K562 (cell line): ENCODE measurements around the gene SIGLEC6. TPM values are rescaled to one million over a fixed set of nuclear protein-coding genes. Genes with fewer than 3 reads are reported as not detected.

Experiments used
- CXXC5 ChIP-seq: fragments of 250-450 bp; sonication (Bioruptor Pico); IDR thresholded peaks from 2 replicates; pipeline ENCODE4 v1.8.0; 2022; ENCODE audit warnings: inconsistent platforms, mild to moderate bottlenecking, moderate library complexity
- ETV1 ChIP-seq: fragments of 450-650 bp; conservative IDR thresholded peaks from 2 replicates; pipeline ENCODE4 v1.6.1; 2016; ENCODE audit warnings: missing genetic modification characterization, control low read depth, low read depth, missing compliant biosample characterization
- GTF2A2 ChIP-seq: IDR thresholded peaks from 2 replicates; pipeline ENCODE4 v1.6.1; 2016; ENCODE audit warnings: mild to moderate bottlenecking, missing genetic modification characterization, missing compliant biosample characterization
- HLTF ChIP-seq: fragments of 450-650 bp; IDR thresholded peaks from 2 replicates; pipeline ENCODE4 v1.6.1; 2016
- ID3 ChIP-seq, 2 experiments: fragments of 250-450 bp in 1 of 2; fragments of 450-650 bp in 1 of 2; sonication (Bioruptor Pico) in 1 of 2; IDR thresholded peaks; 2 replicates each; pipeline versions ENCODE4 v1.6.1 to v1.8.0; 2016 to 2021; ENCODE audit warnings: mild to moderate bottlenecking in 2 of 2, moderate library complexity in 2 of 2, missing compliant biosample characterization in 1 of 2, missing genetic modification characterization in 1 of 2
- ILF3 ChIP-seq: fragments of 450-650 bp; IDR thresholded peaks from 2 replicates; pipeline ENCODE4 v1.6.1; 2018; ENCODE audit warnings: antibody characterized with exemption, mild to moderate bottlenecking, moderate library complexity, borderline replicate concordance
- MED1 ChIP-seq: sonication (generic); formaldehyde crosslinking; IDR thresholded peaks from 2 replicates; pipeline ENCODE4 v1.8.1; 2023; ENCODE audit warnings: missing genetic modification reagents, borderline replicate concordance
- MXI1 ChIP-seq: IDR thresholded peaks from 2 replicates; pipeline ENCODE4 v1.6.1; 2011; ENCODE audit warnings: low read depth, mild to moderate bottlenecking, improper control_type of control experiment, low read length
- PURB ChIP-seq: sonication (generic); formaldehyde crosslinking; IDR thresholded peaks from 2 replicates; pipeline ENCODE4 v1.9.0; 2021; ENCODE audit warnings: low read depth, mild to moderate bottlenecking, missing genetic modification reagents
- SMARCA5 ChIP-seq: fragments of 450-650 bp; IDR thresholded peaks from 2 replicates; pipeline ENCODE4 v1.6.1; 2016
- SRF ChIP-seq, 2 experiments: fragments of 250-450, 450-650 bp in 1 of 2; sonication (Bioruptor Pico) in 1 of 2; sonication (generic) in 1 of 2; formaldehyde crosslinking; IDR thresholded peaks; 2 replicates each; pipeline versions ENCODE4 v1.5.0 to v1.5.1; 2020 to 2022; ENCODE audit warnings: mild to moderate bottlenecking in 1 of 2, missing genetic modification reagents in 1 of 2
- SUPT5H ChIP-seq: fragments of 450-650 bp; IDR thresholded peaks from 2 replicates; pipeline ENCODE4 v1.6.1; 2016
- TBP ChIP-seq: optimal IDR thresholded peaks from 2 replicates; pipeline ENCODE3; 2011; ENCODE audit warnings: low read depth, low read length, improper control_type of control experiment
- ZBED1 ChIP-seq: IDR thresholded peaks from 2 replicates; pipeline ENCODE4 v1.6.1; 2014
- ZBTB17 ChIP-seq: fragments of 450-650 bp; formaldehyde crosslinking; IDR thresholded peaks from 2 replicates; pipeline ENCODE4 v1.4.0; 2020; ENCODE audit warnings: mild to moderate bottlenecking
- ZFP30 ChIP-seq: fragments of 250-450 bp; sonication (Bioruptor Pico); IDR thresholded peaks from 2 replicates; pipeline ENCODE4 v1.8.0; 2022; ENCODE audit warnings: moderate library complexity, mild to moderate bottlenecking, inconsistent platforms, borderline replicate concordance
- ZNF347 ChIP-seq: fragments of 450-650 bp; formaldehyde crosslinking; IDR thresholded peaks from 2 replicates; pipeline ENCODE4 v1.4.0; 2020; ENCODE audit warnings: low read depth, mild to moderate bottlenecking, moderate library complexity
- ZNF407 ChIP-seq: fragments of 450-650 bp; IDR thresholded peaks from 2 replicates; pipeline ENCODE4 v1.6.1; 2016; ENCODE audit warnings: low read depth
- ZNF436 ChIP-seq: fragments of 250-450, 450-650 bp; sonication (Bioruptor Pico); formaldehyde crosslinking; IDR thresholded peaks from 2 replicates; pipeline ENCODE4 v1.7.0; 2020; ENCODE audit warnings: mild to moderate bottlenecking
- ZNF79 ChIP-seq: fragments of 250-450 bp; sonication (Bioruptor Pico); IDR thresholded peaks from 2 replicates; pipeline ENCODE4 v1.4.0; 2020; ENCODE audit warnings: low read depth, mild to moderate bottlenecking, moderate library complexity
- polyA plus RNA-seq, 8 experiments: library from polyadenylated mRNA; depleted of rRNA in 4 of 8; stranded (reverse) in 5 of 8; unstranded in 3 of 8; fragments of >200 nt; fragmentation: Nextera tagmentation in 2 of 8; fragmentation: Illumina TruSeq in 1 of 8; extraction: Ambion mirVana in 2 of 8; extraction: Trizol in 1 of 8; gene quantifications; 2 replicates each; pipeline versions ENCODE4 v1.2.1 to v1.2.3, GENCODE V29; 2011 to 2014; ENCODE audit warnings: inconsistent platforms in 1 of 8, missing spikeins in 1 of 8
- total RNA-seq, 7 experiments: library from RNA; depleted of rRNA in 6 of 7; stranded (reverse); fragments of >200 nt in 6 of 7; fragmentation: Illumina TruSeq in 2 of 7; extraction: Trizol in 2 of 7; gene quantifications; 2 replicates each; pipeline versions ENCODE4 v1.2.1 to v1.2.3, GENCODE V29; 2011 to 2021; ENCODE audit warnings: low replicate concordance in 1 of 7
- TF ChIP-seq, protein P1 (sequence below): IDR thresholded peaks from 2 replicates; pipeline ENCODE4 v1.6.1; 2014; ENCODE audit warnings: antibody characterized with exemption

The SIGLEC6 gene
- total and polyA plus RNA-seq, 9 of the 15 experiments (the other 6 are each of a cell fraction or from before 2014, with no cell fraction given): 0.03 to 17.5 (median 0.71) TPM

DNA sequence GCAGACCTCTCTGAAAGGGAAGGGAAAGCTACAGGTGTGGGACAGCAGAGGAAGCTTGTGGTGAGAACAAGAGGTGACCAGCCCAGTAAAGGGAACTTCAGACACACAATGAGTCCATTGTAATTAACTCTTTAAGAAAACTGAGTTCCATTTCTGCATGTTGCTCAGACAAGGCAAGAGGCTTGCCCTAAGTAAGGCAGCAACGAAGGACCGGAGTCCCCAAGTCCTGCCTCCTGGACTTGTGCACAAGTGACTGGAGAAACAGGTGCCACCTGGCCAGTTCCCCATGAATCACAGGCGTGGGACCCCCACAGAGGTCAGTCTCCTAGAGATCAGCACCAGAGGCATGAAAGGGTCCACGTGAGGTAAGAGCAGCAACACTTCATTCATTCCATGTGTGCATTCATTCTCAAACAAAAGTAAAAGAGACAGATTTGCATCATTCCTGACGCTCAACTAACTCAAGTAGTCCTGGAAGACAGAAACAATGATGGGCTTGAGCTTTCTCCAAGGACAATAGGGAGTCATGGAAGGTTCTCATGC is 14.7 kb upstream of the SIGLEC6 start (continued):
- no peak for TF ChIP-seq MXI1
- TF ChIP-seq ZNF407: no peak
- TF ChIP-seq MED1 (CRISPR knock-in tag): no peak
- TF ChIP-seq CXXC5 (CRISPR knock-in tag): 0 out of 2 replicates have a peak, but pooled peaks have one; percentile 64
- TF ChIP-seq ZNF79: 0 out of 2 replicates have a peak, but pooled peaks have one; percentile 13
- TF ChIP-seq SMARCA5: no peak
- TF ChIP-seq ETV1 (tag): no peak; the same call in 1 of the 2 replicates
- TF ChIP-seq ZNF436 (CRISPR knock-in tag): no peak
- TF ChIP-seq PURB: no peak
- TF ChIP-seq ZNF347: no peak
- no peak for TF ChIP-seq SRF (CRISPR knock-in tag; IDR thresholded peaks at IDR 0.05)
- no peak for TF ChIP-seq ILF3
- TF ChIP-seq GTF2A2 (tag): peak; percentile 79
- no peak for TF ChIP-seq ZFP30
- TF ChIP-seq HLTF: no peak
- TF ChIP-seq ZBED1: no peak
- TF ChIP-seq, protein P1, sequence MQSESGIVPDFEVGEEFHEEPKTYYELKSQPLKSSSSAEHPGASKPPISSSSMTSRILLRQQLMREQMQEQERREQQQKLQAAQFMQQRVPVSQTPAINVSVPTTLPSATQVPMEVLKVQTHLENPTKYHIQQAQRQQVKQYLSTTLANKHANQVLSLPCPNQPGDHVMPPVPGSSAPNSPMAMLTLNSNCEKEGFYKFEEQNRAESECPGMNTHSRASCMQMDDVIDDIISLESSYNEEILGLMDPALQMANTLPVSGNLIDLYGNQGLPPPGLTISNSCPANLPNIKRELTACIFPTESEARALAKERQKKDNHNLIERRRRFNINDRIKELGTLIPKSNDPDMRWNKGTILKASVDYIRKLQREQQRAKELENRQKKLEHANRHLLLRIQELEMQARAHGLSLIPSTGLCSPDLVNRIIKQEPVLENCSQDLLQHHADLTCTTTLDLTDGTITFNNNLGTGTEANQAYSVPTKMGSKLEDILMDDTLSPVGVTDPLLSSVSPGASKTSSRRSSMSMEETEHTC: no peak
- TF ChIP-seq ID3 (CRISPR knock-in tag; IDR thresholded peaks at IDR 0.05): peak; percentile 35; the same call in 1 of the 2 replicates
- TF ChIP-seq ID3 (tag; IDR thresholded peaks at IDR 0.05): peak; percentile 88; the same call in 1 of the 2 replicates
- TF ChIP-seq TBP: no peak
- no peak for TF ChIP-seq ZBTB17 (CRISPR knock-in tag)
- no peak for TF ChIP-seq SUPT5H
